Heart left ventricle (tissue), 13 donors: ENCODE data around the gene MAP4K5.

Experiments used
- CTCF ChIP-seq, 12 donors: fragments of 200-600 bp; sonication (generic) in 4 of 12; IDR thresholded peaks; one replicate each; pipeline versions ENCODE4 v1.5.0 to v1.8.0; 2018 to 2022; ENCODE audit warnings: antibody characterized with exemption in 12 of 12, mild to moderate bottlenecking in 5 of 12
- POLR2A ChIP-seq, 2 donors: fragments of 450-650 bp; IDR thresholded peaks; one replicate each; pipeline ENCODE4 v1.6.1; 2017; ENCODE audit warnings: antibody characterized with exemption in 2 of 2, mild to moderate bottlenecking in 2 of 2, moderate library complexity in 2 of 2
- donor health status: ischemic (EF 13 %, LVEDD 7.1; RV severe dilation, severe dysfunction).
- donor health status: DM: no; HTN: yes; CAD: no.
- donor health status: DM: no; HTN: no; CAD: no.
- donor health status: ischemic (EF 25% LVEDD 6.9; RV normal size, moderate dysfunction).
- donor health status: ischemic (EF 25% LVEDD 5.7; RV mildly dilated, moderate dysfunction).
- donor health status: ischemic (EF 35%, LVEDD 5.7; RV mildly dilated, moderate dysfunction).
- donor health status: nonischemic (EF 11% LVEDD 7.7; RV severe dilation, severe dysfunction).
- donor health status: DM: yes; HTN: yes; CAD: no.
- donor health status: PGD.
- donor health status: ischemic (EF 29% LVEDD 5.4; RV normal size, mild dysfunction).
- donor health status: nonischemic (EF 23%, LVEDD 6.1; RV moderate dilation, normal function).

- no peak for TF ChIP-seq CTCF (IDR thresholded peaks at IDR 0.05)
- no peak for TF ChIP-seq POLR2A (IDR thresholded peaks at IDR 0.05)
These were observed 121.4 kb downstream of the MAP4K5 start for GRCh38 chr14:50410921-50411320.
